Kidney (tissue), 14 donors: Measurements from ENCODE around the gene MAEA. TPM values are rescaled to one million over a fixed set of nuclear protein-coding genes. Genes with fewer than 3 reads are reported as not detected.

Experiments used
- DNase-seq, 5 donors: peaks; one replicate each; pipeline ENCODE4 v3.0.0-alpha.2; 2013 to 2020
- FAIRE-seq: peaks from 2 replicates; lab custom pipeline; 2012; peaks lifted over from hg19 to GRCh38; lab: Jason Lieb, UNC
- H3K27ac ChIP-seq, 2 donors: one replicate each; pipeline ENCODE4 v1.7.0; 2013; ENCODE audit warnings: low read depth in 2 of 2, low read length in 2 of 2, inconsistent platforms in 1 of 2
- H3K27me3 ChIP-seq: one replicate; pipeline ENCODE4 v1.7.1; 2013; ENCODE audit warnings: low read length, inconsistent platforms; ENCODE audit not compliant: control insufficient read depth, insufficient read depth
- H3K36me3 ChIP-seq, 3 donors: one replicate each; pipeline versions ENCODE4 v1.7.0 to v1.7.1; 2013; ENCODE audit warnings: low read length in 3 of 3, control low read depth in 1 of 3, inconsistent platforms in 1 of 3; ENCODE audit not compliant: insufficient read depth in 3 of 3, control insufficient read depth in 2 of 3
- H3K4me1 ChIP-seq, 3 donors: one replicate each; pipeline versions ENCODE4 v1.7.0 to v1.7.1; 2013; ENCODE audit warnings: low read length in 3 of 3, inconsistent platforms in 1 of 3, low read depth in 1 of 3; ENCODE audit not compliant: control insufficient read depth in 2 of 3, insufficient read depth in 2 of 3
- H3K4me3 ChIP-seq, 3 donors: one replicate each; pipeline versions ENCODE4 v1.7.0 to v1.8.1; 2013; ENCODE audit warnings: low read length in 3 of 3, control low read depth in 1 of 3, inconsistent platforms in 1 of 3
- H3K9ac ChIP-seq, 3 donors: one replicate each; pipeline versions ENCODE4 v1.7.0 to v1.7.1; 2013; ENCODE audit warnings: low read length in 3 of 3, control low read depth in 1 of 3, inconsistent platforms in 1 of 3
- H3K9me3 ChIP-seq, 3 donors: one replicate each; pipeline versions ENCODE4 v1.7.0 to v1.7.1; 2013; ENCODE audit warnings: low read length in 3 of 3, control low read depth in 1 of 3, inconsistent platforms in 1 of 3; ENCODE audit not compliant: control insufficient read depth in 2 of 3, insufficient read depth in 1 of 3
- CTCF ChIP-seq: IDR thresholded peaks from 3 replicates; pipeline ENCODE4 v1.5.1; 2012; ENCODE audit warnings: mild to moderate bottlenecking, moderate library complexity, borderline replicate concordance; ENCODE audit not compliant: insufficient read depth; ENCODE audit errors: extremely low read depth
- intact Hi-C: fragments of 100-400 bp; cut with DNase I; formaldehyde crosslinking; loops from one replicate; pipeline ENCODE4 v1.11.1; 2022
- polyA plus RNA-seq: library from polyadenylated mRNA; stranded (reverse); fragments of 350-450 nt; fragmentation: Illumina TruSeq; extraction: RNeasy Lipid Tissue Mini Kit (QIAGEN cat#74804); gene quantifications from one replicate; pipeline ENCODE4 v1.2.3, GENCODE V29; 2014; ENCODE audit warnings: low read depth, low replicate concordance; ENCODE audit not compliant: insufficient read depth
- total RNA-seq: library from RNA; stranded (reverse); fragmentation: NEBNext Ultra II Directional; extraction: Animal tissue kit (Norgen Biotek cat#: 25700); gene quantifications from one replicate; pipeline ENCODE4 v1.2.1, GENCODE V29; 2021
- donor health status: control.
- donor health status: control.
- donor health status: control.
- donor health status: control.
- donor health status: control.
- donor health status: DM: yes; HTN: yes; CAD: no.
- donor health status: Normal renal cell carcinoma (clear cell type).

The MAEA gene
- total and polyA plus RNA-seq, 2 donors from 2014 or later = 65.0 to 75.2 TPM

GRCh38 chr4:1317177-1318045 lies 27.7 kb downstream of the MAEA start:
- H3K4me3 ChIP-seq = no peak overlapping the region
- H3K27ac ChIP-seq = no peak overlapping the region
- peaks cover 0 to 2% (median 0%) of the 10 kb centered on the region in 3 donors for H3K4me1 ChIP-seq
- H3K27me3 ChIP-seq = no peaks in the 10 kb centered on the region
- peak in 1 of 5 donors; percentile 70 for DNase-seq
- H3K9me3 ChIP-seq = peaks cover 0 to 2% (median 0%) of the 10 kb centered on the region in 3 donors
- no peak overlapping the region for H3K9ac ChIP-seq
- intact Hi-C loops = no loop called here
- TF ChIP-seq CTCF = no peak
- no peak for FAIRE-seq
- peaks cover 5 to 37% (median 18%) of the 10 kb centered on the region in 3 donors for H3K36me3 ChIP-seq

- intact Hi-C loops = no loop called here
- peaks cover 0 to 2% (median 0%) of the 10 kb centered on the region in 3 donors for H3K4me1 ChIP-seq
- H3K36me3 ChIP-seq = peaks cover 4 to 31% (median 14%) of the 10 kb centered on the region in 3 donors
- peak in 1 of 5 donors; percentile 62 for DNase-seq
- no peak overlapping the region for H3K27ac ChIP-seq
- no peak overlapping the region for H3K9ac ChIP-seq
- H3K27me3 ChIP-seq = no peaks in the 10 kb centered on the region
- peaks cover 0 to 2% (median 0%) of the 10 kb centered on the region in 3 donors for H3K9me3 ChIP-seq
- FAIRE-seq = no peak
- H3K4me3 ChIP-seq = no peak overlapping the region
- no peak for TF ChIP-seq CTCF
Measured at GRCh38 chr4:1318046-1318375, 28.3 kb downstream of the MAEA start.

GRCh38 chr4:1318488-1319213 lies 29.0 kb downstream of the MAEA start:
- DNase-seq (peak in 1 of 5 donors; percentile 61), FAIRE-seq (no peak)
- no peak overlapping the region for H3K9ac ChIP-seq
- H3K36me3 ChIP-seq = peaks cover 2 to 33% (median 14%) of the 10 kb centered on the region in 3 donors
- no peaks in the 10 kb centered on the region for H3K27me3 ChIP-seq
- H3K4me3 ChIP-seq = no peak overlapping the region
- no peak for TF ChIP-seq CTCF
- peaks cover 0 to 2% (median 0%) of the 10 kb centered on the region in 3 donors for H3K9me3 ChIP-seq
- intact Hi-C loops = no loop called here
- peaks cover 0 to 2% (median 0%) of the 10 kb centered on the region in 3 donors for H3K4me1 ChIP-seq
- H3K27ac ChIP-seq = no peak overlapping the region
